Subcutaneous abdominal adipose tissue (tissue), 5 donors: ENCODE data around the gene PRPSAP2.
"Not testable (repeated sequence)": the region's sequence is repeated elsewhere in the genome, so short reads cannot be mapped to it uniquely, and the experiment has no call there.

Source experiments
- H3K27ac ChIP-seq: one replicate; pipeline ENCODE4 v1.7.0; 2013; ENCODE audit warnings: low read depth, mild to moderate bottlenecking, inconsistent platforms, low read length, moderate library complexity
- H3K27me3 ChIP-seq, 5 donors: one replicate each; pipeline ENCODE4 v1.7.0; 2013; ENCODE audit warnings: low read length in 5 of 5, inconsistent platforms in 1 of 5; ENCODE audit not compliant: control insufficient read depth in 5 of 5, insufficient read depth in 4 of 5
- H3K36me3 ChIP-seq, 5 donors: one replicate each; pipeline ENCODE4 v1.7.0; 2013; ENCODE audit warnings: low read length in 5 of 5; ENCODE audit not compliant: control insufficient read depth in 5 of 5, insufficient read depth in 5 of 5
- H3K4me1 ChIP-seq, 5 donors: one replicate each; pipeline ENCODE4 v1.7.0; 2013; ENCODE audit warnings: low read length in 5 of 5, mild to moderate bottlenecking in 3 of 5, moderate library complexity in 1 of 5; ENCODE audit not compliant: control insufficient read depth in 5 of 5, insufficient read depth in 5 of 5
- H3K4me3 ChIP-seq, 5 donors: one replicate each; pipeline ENCODE4 v1.7.0; 2013; ENCODE audit warnings: low read length in 5 of 5, low read depth in 1 of 5
- H3K9ac ChIP-seq, 5 donors: one replicate each; pipeline ENCODE4 v1.7.0; 2013; ENCODE audit warnings: low read length in 5 of 5, mild to moderate bottlenecking in 4 of 5, moderate library complexity in 3 of 5
- H3K9me3 ChIP-seq, 5 donors: one replicate each; pipeline ENCODE4 v1.7.0; 2013; ENCODE audit warnings: low read length in 5 of 5; ENCODE audit not compliant: control insufficient read depth in 5 of 5
- donor health status: healthy.
- donor health status: healthy.
- donor health status: healthy.
- donor health status: healthy.
- donor health status: healthy.

Gene PRPSAP2, protein sequence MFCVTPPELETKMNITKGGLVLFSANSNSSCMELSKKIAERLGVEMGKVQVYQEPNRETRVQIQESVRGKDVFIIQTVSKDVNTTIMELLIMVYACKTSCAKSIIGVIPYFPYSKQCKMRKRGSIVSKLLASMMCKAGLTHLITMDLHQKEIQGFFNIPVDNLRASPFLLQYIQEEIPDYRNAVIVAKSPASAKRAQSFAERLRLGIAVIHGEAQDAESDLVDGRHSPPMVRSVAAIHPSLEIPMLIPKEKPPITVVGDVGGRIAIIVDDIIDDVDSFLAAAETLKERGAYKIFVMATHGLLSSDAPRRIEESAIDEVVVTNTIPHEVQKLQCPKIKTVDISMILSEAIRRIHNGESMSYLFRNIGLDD

GRCh38 chr17:18857864-18858566 lies at the start of gene PRPSAP2:
TSS of gene PRPSAP2 (plus strand) at chr17:18858131. CDS start at chr17:18865834, 7,703 bp downstream.
- Histone ChIP-seq H3K27ac (peak within 1 kb of the TSS; percentile 58), H3K36me3 (no peaks in the 10 kb centered on the region), H3K27me3 (no peaks in the 10 kb centered on the region), H3K4me1 (peaks cover 0 to 37% (median 27%) of the 10 kb centered on the region in 5 donors), H3K4me3 (peak within 1 kb of the TSS; percentile 72 to 83 (median 73)), H3K9me3 (no peaks in the 10 kb centered on the region), H3K9ac (peak within 1 kb of the TSS in 4 of 5 donors; percentile 43 to 84 (median 78))

DNA sequence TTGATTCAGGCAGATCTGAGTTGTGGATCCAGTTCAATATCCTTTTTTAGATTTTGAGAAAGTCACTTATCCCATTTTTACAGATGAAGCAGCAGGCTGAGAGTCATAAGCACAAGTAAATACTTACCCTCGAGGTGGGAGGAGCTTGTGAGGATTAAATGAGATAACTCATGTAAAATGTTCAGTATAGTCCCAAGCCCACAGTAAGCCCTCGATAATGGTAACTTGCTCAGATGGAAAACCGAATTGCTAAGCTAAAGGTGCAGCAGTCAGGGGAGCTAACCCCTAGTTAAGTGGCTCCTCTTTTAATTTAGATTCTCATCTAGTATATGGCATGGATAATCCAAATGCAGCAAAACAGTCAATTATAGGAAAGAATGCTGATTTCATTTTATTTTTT lies 42.0 kb upstream of the PRPSAP2 start:
- H3K36me3 ChIP-seq, H3K27ac ChIP-seq, H3K4me3 ChIP-seq, H3K9ac ChIP-seq, H3K4me1 ChIP-seq, H3K27me3 ChIP-seq, H3K9me3 ChIP-seq: not testable (repeated sequence)

DNA sequence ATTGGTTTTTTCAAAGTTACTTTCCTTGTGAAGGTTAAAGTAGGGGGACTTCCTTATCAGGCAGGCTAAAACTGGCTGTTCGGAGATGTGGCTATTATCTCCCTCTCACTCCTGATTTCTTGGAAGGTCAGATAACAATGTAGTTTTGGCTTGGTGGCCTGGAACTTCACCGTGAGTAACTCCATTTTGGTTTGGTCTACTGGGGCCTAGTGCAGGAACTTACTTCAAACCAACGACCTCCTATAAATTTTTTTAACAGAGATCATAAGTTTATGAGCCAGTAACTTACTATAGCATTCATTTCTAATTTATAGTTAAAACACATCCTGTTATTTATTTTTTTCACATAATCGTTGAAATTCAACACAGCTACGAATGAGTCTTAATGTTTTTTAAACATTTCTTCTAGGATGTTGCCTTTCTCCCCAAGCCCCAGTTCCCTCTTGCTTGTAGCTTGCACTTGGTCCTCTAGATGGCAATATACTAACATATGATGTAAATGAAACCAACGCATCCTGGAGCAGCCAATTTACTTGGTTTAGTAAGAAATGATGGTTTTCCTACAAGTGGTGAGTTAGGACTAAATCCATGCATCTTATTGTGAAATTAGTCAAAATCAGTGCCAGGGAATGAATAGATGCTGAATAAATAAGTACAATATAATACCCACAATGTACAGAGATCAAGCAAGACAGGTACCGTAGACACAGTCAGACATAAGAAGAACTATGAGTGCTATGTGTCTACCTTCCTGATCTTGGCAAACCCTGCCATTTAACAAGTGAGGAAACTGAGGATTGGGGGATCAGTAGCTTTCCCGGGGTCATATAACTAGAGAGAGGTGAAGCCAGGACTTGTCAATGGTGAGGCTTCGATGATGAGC lies 41.2 kb upstream of the PRPSAP2 start:
- H3K27ac ChIP-seq, H3K9ac ChIP-seq, H3K4me1 ChIP-seq, H3K27me3 ChIP-seq, H3K36me3 ChIP-seq, H3K9me3 ChIP-seq, H3K4me3 ChIP-seq: not testable (repeated sequence)

- H3K9me3 ChIP-seq, H3K27ac ChIP-seq, H3K4me3 ChIP-seq, H3K27me3 ChIP-seq, H3K4me1 ChIP-seq, H3K36me3 ChIP-seq, H3K9ac ChIP-seq: not testable (repeated sequence)
Observed at GRCh38 chr17:18821430-18821829, 36.5 kb upstream of the PRPSAP2 start.

GRCh38 chr17:18827613-18828012 lies 30.3 kb upstream of the PRPSAP2 start:
- not testable (repeated sequence) for H3K4me3 ChIP-seq, H3K4me1 ChIP-seq, H3K9me3 ChIP-seq, H3K36me3 ChIP-seq, H3K27ac ChIP-seq, H3K27me3 ChIP-seq, H3K9ac ChIP-seq

DNA sequence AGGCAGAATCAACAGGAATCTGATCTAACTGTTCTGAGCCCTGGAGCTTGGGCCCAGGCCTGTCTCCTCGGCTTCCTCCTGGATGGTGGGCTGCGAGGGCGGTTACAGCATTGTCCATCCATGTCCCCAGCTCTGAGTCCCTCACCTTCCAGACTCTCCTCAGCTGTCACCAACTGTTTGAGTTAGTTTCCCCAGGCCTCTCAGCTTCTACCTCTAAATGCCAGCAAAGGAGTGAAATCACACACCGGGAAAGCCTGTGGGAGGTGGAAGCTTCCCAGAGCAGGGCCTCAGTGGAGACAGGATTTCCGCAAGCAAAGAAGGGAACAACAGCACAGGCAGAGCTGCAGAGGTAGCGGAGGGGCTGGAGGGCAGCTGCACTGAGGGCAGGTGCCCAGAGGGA lies 9.4 kb upstream of the PRPSAP2 start:
- no peak overlapping the region for H3K9ac ChIP-seq
- no peak overlapping the region for H3K27ac ChIP-seq
- no peaks in the 10 kb centered on the region for H3K4me1 ChIP-seq
- no peaks in the 10 kb centered on the region for H3K9me3 ChIP-seq
- H3K4me3 ChIP-seq: no peak overlapping the region
- no peaks in the 10 kb centered on the region for H3K36me3 ChIP-seq
- no peaks in the 10 kb centered on the region for H3K27me3 ChIP-seq

DNA sequence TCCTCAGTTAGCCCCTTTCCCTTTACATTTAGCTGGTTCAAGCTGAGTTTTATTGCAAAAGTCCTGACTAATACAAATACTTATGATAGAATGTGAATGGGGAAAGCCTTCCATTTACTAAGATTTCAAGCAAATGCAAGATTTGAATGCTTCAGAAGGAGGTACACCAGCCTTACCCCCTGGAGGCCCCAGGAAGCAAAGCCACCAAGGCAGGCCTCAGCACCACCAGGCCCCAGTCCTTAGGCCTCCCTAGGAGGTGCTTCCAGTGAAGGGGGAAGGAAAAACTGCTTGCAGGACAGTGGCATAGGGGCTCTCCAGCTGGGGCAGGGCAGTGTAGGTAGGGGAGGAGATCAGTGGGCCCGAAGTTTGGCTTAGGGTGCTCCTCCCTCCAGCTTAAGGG lies 7.3 kb upstream of the PRPSAP2 start:
- H3K36me3 ChIP-seq: no peaks in the 10 kb centered on the region
- no peaks in the 10 kb centered on the region for H3K9me3 ChIP-seq
- H3K9ac ChIP-seq: no peak overlapping the region
- no peak overlapping the region for H3K27ac ChIP-seq
- H3K27me3 ChIP-seq: no peaks in the 10 kb centered on the region
- peaks cover 0 to 6% (median 4%) of the 10 kb centered on the region in 5 donors for H3K4me1 ChIP-seq
- H3K4me3 ChIP-seq: no peak overlapping the region

GRCh38 chr17:18851201-18851600 lies 6.7 kb upstream of the PRPSAP2 start:
- H3K36me3 ChIP-seq: no peaks in the 10 kb centered on the region
- H3K9ac ChIP-seq: no peak overlapping the region
- H3K4me3 ChIP-seq: no peak overlapping the region
- no peaks in the 10 kb centered on the region for H3K27me3 ChIP-seq
- H3K4me1 ChIP-seq: peaks cover 0 to 10% (median 7%) of the 10 kb centered on the region in 5 donors
- no peak overlapping the region for H3K27ac ChIP-seq
- no peaks in the 10 kb centered on the region for H3K9me3 ChIP-seq

DNA sequence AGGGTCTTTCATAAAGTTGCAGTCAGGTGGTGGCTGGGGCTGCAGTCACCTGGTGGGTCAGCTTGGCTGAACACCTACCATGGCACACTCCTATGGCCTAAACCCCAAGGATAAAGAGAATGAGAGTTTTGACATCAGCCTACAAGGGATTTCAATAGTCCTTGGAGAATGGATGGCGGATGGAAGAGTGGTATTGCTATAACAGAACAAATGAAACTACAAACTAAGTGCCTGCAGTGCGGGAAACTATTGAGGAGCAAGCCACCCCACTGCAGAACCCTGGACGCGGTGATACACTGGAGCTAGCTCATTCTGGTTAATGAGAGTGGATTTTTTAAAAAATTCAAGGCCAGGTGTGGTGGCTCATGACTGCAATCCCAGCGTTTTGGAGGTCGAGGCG lies 3.0 kb upstream of the PRPSAP2 start:
- Histone ChIP-seq H3K4me3 (no peak overlapping the region), H3K9ac (no peak overlapping the region), H3K27ac (no peak overlapping the region), H3K27me3 (no peaks in the 10 kb centered on the region), H3K4me1 (peaks cover 0 to 37% (median 27%) of the 10 kb centered on the region in 5 donors), H3K36me3 (no peaks in the 10 kb centered on the region), H3K9me3 (no peaks in the 10 kb centered on the region)
